Measurements from ENCODE around the gene CX3CL1.
"Not testable (repeated sequence)": the region's sequence is repeated elsewhere in the genome, so short reads cannot be mapped to it uniquely, and the experiment has no call there.

Gene CX3CL1

DNA sequence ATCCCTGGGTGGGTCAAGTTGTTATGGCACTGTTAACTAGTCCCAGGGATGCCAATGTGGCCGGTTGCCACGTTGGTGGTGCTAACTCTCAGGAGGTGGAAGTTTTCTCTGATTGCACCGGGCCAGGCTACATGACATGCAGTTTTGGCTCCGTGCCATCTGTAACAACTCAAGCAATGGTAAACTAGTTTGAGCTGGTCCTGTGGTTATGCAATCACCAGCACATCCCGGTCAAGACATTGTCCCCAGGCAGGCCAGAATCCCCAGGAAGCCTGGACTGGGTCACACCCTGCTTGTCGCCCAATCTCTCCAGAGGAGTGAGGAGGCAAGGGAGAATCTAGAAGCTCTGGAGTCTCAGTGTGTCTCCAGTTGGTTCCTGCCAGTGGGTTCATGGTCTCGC lies 22.2 kb downstream of the CX3CL1 start:
- peak; percentile 32 to 42 for DNase-seq (ENCODE audit: low read depth in 2 of 2)
- no peak overlapping the region for H3K4me3 ChIP-seq (replicated peaks in 1 of 2; ENCODE audit: low read depth in 2 of 2, low read length in 2 of 2)
- no peak for TF ChIP-seq CTCF (IDR thresholded peaks at IDR 0.05; ENCODE audit: low read depth, low read length)

- TF ChIP-seq CTCF (IDR thresholded peaks at IDR 0.05; ENCODE audit: low read depth, low read length): no peak
- H3K4me3 ChIP-seq (replicated peaks in 1 of 2; ENCODE audit: low read depth in 2 of 2, low read length in 2 of 2): no peak overlapping the region
- DNase-seq (ENCODE audit: low read depth in 2 of 2): no peak
Observed at GRCh38 chr16:57395026-57395425, 22.7 kb downstream of the CX3CL1 start.

GRCh38 chr16:57396786-57397185 lies 24.5 kb downstream of the CX3CL1 start:
- no peak for TF ChIP-seq CTCF (IDR thresholded peaks at IDR 0.05; ENCODE audit: low read depth, low read length)
- H3K4me3 ChIP-seq (replicated peaks in 1 of 2; ENCODE audit: low read depth in 2 of 2, low read length in 2 of 2): no peak overlapping the region
- no peak for DNase-seq (ENCODE audit: low read depth in 2 of 2)

GRCh38 chr16:57397493-57397892 lies 25.2 kb downstream of the CX3CL1 start:
- not testable (repeated sequence) for DNase-seq (ENCODE audit: low read depth in 2 of 2); H3K4me3 ChIP-seq (replicated peaks in 1 of 2; ENCODE audit: low read depth in 2 of 2, low read length in 2 of 2)

GRCh38 chr16:57401943-57402640 lies 29.8 kb downstream of the CX3CL1 start:
- DNase-seq (ENCODE audit: low read depth in 2 of 2): no peak
- H3K4me3 ChIP-seq (replicated peaks in 1 of 2; ENCODE audit: low read depth in 2 of 2, low read length in 2 of 2): no peak overlapping the region
- TF ChIP-seq CTCF (IDR thresholded peaks at IDR 0.05; ENCODE audit: low read depth, low read length): no peak

GRCh38 chr16:57403965-57404817 lies 31.9 kb downstream of the CX3CL1 start, which contains the start of gene CCL17:
TSS of gene CCL17 (plus strand) at chr16:57404767. CDS start at chr16:57413933, 9,166 bp downstream.
- no peak within 1 kb of the TSS for H3K4me3 ChIP-seq (replicated peaks in 1 of 2; ENCODE audit: low read depth in 2 of 2, low read length in 2 of 2)
- DNase-seq (ENCODE audit: low read depth in 2 of 2): no peak
- TF ChIP-seq CTCF (IDR thresholded peaks at IDR 0.05; ENCODE audit: low read depth, low read length): no peak

DNA sequence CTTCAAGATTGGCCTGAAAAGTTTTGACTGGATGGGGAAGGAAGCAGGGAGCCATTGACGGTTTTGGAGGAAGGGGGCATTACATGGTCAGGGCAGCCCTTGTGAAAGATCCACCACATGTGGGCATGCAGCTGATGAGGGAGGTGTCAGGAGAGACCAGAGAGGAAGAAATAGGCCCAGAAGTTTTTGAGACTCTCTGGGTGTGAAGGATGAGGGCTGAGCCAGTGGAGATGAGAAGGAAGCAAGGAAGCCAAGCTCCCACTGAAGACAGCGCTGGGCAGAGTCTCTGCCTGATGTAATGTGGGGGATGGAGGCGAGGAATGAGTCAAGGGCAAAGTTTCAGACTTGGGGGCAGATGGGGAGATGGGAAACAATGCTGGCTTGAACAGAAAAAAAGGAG lies 32.8 kb downstream of the CX3CL1 start:
- no peak for TF ChIP-seq CTCF (IDR thresholded peaks at IDR 0.05; ENCODE audit: low read depth, low read length)
- H3K4me3 ChIP-seq (replicated peaks in 1 of 2; ENCODE audit: low read depth in 2 of 2, low read length in 2 of 2): no peak overlapping the region
- no peak for DNase-seq (ENCODE audit: low read depth in 2 of 2)

Data from cardiac fibroblast (primary cell).